Thoracic aorta (tissue), 2 donors: Measurements from ENCODE around the gene TIMM17B. TPM values are rescaled to one million over a fixed set of nuclear protein-coding genes. Genes with fewer than 3 reads are reported as not detected.

Experiments used
- ATAC-seq: fragments of 150-250 bp; one replicate; pipeline ENCODE4 v1.8.0; 2017; ENCODE audit warnings: low read depth; ENCODE audit not compliant: insufficient number of reproducible peaks, low FRiP score
- DNase-seq: peaks from one replicate; pipeline ENCODE4 v3.0.0-alpha.2; 2020; ENCODE audit warnings: low spot score
- H3K27ac ChIP-seq, 2 donors: fragments of 200-600 bp; sonication (generic); 1 replicate in 1 of 2; 2 replicates in 1 of 2; pipeline ENCODE4 v1.5.1; 2016; ENCODE audit warnings: mild to moderate bottlenecking in 2 of 2, moderate library complexity in 2 of 2
- H3K27me3 ChIP-seq: fragments of 200-600 bp; sonication (generic); replicated peaks from 2 replicates; pipeline ENCODE4 v1.6.0; 2016; ENCODE audit warnings: mild to moderate bottlenecking; ENCODE audit not compliant: insufficient read depth
- H3K36me3 ChIP-seq: fragments of 200-600 bp; sonication (generic); one replicate; pipeline ENCODE4 v1.5.1; 2016
- H3K4me1 ChIP-seq, 2 donors: fragments of 200-600 bp; sonication (generic); 1 replicate in 1 of 2; 2 replicates in 1 of 2; pipeline versions ENCODE4 v1.5.1 to v1.6.0; 2016; ENCODE audit warnings: low read depth in 2 of 2, mild to moderate bottlenecking in 1 of 2; ENCODE audit not compliant: control insufficient read depth in 1 of 2
- H3K4me3 ChIP-seq: fragments of 200-600 bp; sonication (generic); 2 replicates; pipeline ENCODE4 v1.5.1; 2016; ENCODE audit warnings: mild to moderate bottlenecking
- H3K9me3 ChIP-seq: fragments of 200-600 bp; sonication (generic); 2 replicates; pipeline ENCODE4 v1.5.1; 2016
- CTCF ChIP-seq: fragments of 200-600 bp; sonication (generic); IDR thresholded peaks from one replicate; pipeline ENCODE4 v1.5.1; 2019; ENCODE audit warnings: antibody characterized with exemption
- total RNA-seq, 2 donors: library from RNA; depleted of rRNA; stranded (reverse); fragments of >200 nt; gene quantifications; one replicate each; pipeline versions ENCODE4 v1.1.0 to v1.2.3, GENCODE V29; 2016

Gene TIMM17B
- total RNA-seq, 2 donors from 2014 or later, result 30.0 to 52.0 TPM

GRCh38 chrX:48939524-48940228 is 42.1 kb upstream of the TIMM17B start:
- Histone ChIP-seq H3K4me1 (peaks cover 0 to 5% of the 10 kb centered on the region in 2 donors), H3K36me3 (no peaks in the 10 kb centered on the region), H3K4me3 (no peak overlapping the region), H3K27me3 (no peaks in the 10 kb centered on the region), H3K27ac (no peak overlapping the region), H3K9me3 (no peaks in the 10 kb centered on the region)
- DNase-seq (no peak), ATAC-seq (no peak)
- TF ChIP-seq CTCF, result no peak

GRCh38 chrX:48938721-48939425 is 41.3 kb upstream of the TIMM17B start:
- no peak for TF ChIP-seq CTCF
- DNase-seq, result no peak
- peaks cover 0 to 5% of the 10 kb centered on the region in 2 donors for H3K4me1 ChIP-seq
- H3K27ac ChIP-seq, result no peak overlapping the region
- no peaks in the 10 kb centered on the region for H3K9me3 ChIP-seq
- ATAC-seq, result no peak
- no peak overlapping the region for H3K4me3 ChIP-seq
- H3K36me3 ChIP-seq, result no peaks in the 10 kb centered on the region
- H3K27me3 ChIP-seq, result no peaks in the 10 kb centered on the region

- no peaks in the 10 kb centered on the region for H3K9me3 ChIP-seq
- peak overlapping the region in 1 of 2 donors; percentile 17 for H3K27ac ChIP-seq
- H3K4me3 ChIP-seq, result no peak overlapping the region
- no peaks in the 10 kb centered on the region for H3K36me3 ChIP-seq
- ATAC-seq (no peak), DNase-seq (no peak)
- TF ChIP-seq CTCF, result no peak
- H3K4me1 ChIP-seq, result peaks cover 0 to 5% of the 10 kb centered on the region in 2 donors
- H3K27me3 ChIP-seq, result no peaks in the 10 kb centered on the region
These were observed 39.7 kb upstream of the TIMM17B start for GRCh38 chrX:48937054-48937907.

GRCh38 chrX:48936429-48937053 is 39.0 kb upstream of the TIMM17B start:
- Histone ChIP-seq H3K9me3 (no peaks in the 10 kb centered on the region), H3K27ac (no peak overlapping the region), H3K36me3 (no peaks in the 10 kb centered on the region), H3K4me3 (no peak overlapping the region), H3K4me1 (peaks cover 0 to 5% of the 10 kb centered on the region in 2 donors), H3K27me3 (no peaks in the 10 kb centered on the region)
- DNase-seq (no peak), ATAC-seq (no peak)
- TF ChIP-seq CTCF, result no peak
